Measurements from ENCODE around the gene GFY.

DNA sequence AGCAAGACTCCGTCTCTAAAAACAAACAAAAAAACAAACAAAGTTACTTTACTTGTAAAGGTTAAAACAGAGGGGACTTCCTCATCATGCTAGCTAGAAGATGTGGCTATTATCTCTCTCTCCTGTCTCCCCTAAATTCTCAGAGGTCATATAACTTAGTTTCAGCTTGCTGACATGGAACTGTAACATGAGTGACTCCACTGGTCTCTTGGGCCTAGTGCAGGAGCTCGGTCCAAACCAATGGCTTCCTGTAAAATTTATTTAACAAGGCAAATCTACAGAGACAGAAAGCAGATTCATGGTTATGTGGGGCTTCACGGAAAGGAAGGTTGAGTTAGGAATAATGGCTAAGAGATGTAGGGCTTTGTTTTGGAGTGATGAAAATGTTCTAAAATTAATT, 46.7 kb upstream of the GFY start:
- TF ChIP-seq POLR2A (IDR thresholded peaks at IDR 0.05), result no peak
- TF ChIP-seq, protein P1, sequence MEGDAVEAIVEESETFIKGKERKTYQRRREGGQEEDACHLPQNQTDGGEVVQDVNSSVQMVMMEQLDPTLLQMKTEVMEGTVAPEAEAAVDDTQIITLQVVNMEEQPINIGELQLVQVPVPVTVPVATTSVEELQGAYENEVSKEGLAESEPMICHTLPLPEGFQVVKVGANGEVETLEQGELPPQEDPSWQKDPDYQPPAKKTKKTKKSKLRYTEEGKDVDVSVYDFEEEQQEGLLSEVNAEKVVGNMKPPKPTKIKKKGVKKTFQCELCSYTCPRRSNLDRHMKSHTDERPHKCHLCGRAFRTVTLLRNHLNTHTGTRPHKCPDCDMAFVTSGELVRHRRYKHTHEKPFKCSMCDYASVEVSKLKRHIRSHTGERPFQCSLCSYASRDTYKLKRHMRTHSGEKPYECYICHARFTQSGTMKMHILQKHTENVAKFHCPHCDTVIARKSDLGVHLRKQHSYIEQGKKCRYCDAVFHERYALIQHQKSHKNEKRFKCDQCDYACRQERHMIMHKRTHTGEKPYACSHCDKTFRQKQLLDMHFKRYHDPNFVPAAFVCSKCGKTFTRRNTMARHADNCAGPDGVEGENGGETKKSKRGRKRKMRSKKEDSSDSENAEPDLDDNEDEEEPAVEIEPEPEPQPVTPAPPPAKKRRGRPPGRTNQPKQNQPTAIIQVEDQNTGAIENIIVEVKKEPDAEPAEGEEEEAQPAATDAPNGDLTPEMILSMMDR (IDR thresholded peaks at IDR 0.05), result no peak

Measured in right lobe of liver (tissue), 4 donors.